ENCODE results near the gene PLEKHG1. TPM values are rescaled to one million over a fixed set of nuclear protein-coding genes. Genes with fewer than 3 reads are reported as not detected.

The PLEKHG1 gene
- polyA plus RNA-seq, 2 of the 4 experiments (the other 2 are of a cell fraction) = 0.17 to 0.93 TPM

- TF ChIP-seq HOXB5 (CRISPR knock-in tag; IDR thresholded peaks at IDR 0.05) (no peak), RNF2 (IDR thresholded peaks at IDR 0.05; ENCODE audit: borderline replicate concordance, low read depth) (no peak), TFCP2L1 (CRISPR knock-in tag; IDR thresholded peaks at IDR 0.05) (no peak), NR3C1 (IDR thresholded peaks at IDR 0.05) (no peak), MAFK (IDR thresholded peaks at IDR 0.05; ENCODE audit: partially characterized antibody) (no peak), HEYL (CRISPR knock-in tag; IDR thresholded peaks at IDR 0.05) (no peak), REST (IDR thresholded peaks at IDR 0.05) (no peak), BCL3 (IDR thresholded peaks at IDR 0.05) (no peak)
Measured at GRCh38 chr6:150620244-150620643, 20.6 kb downstream of the PLEKHG1 start (continued).

GRCh38 chr6:150620763-150621162, 21.1 kb downstream of the PLEKHG1 start:
- FAIRE-seq = no peak
- WGBS (ENCODE audit: missing lambda C conversion rate) = 26% methylated on average over 2 of the region's 2 CpGs
- Histone ChIP-seq H3K4me1 (no peaks in the 10 kb centered on the region), H3K4me2 (no peak overlapping the region), H3K9me3 (no peaks in the 10 kb centered on the region), H3K27ac (no peak overlapping the region), H3K4me3 (no peak overlapping the region)
- DNase-seq (ENCODE audit: low read depth in 1 of 2, low spot score in 1 of 2) = no peak
- POLR2A ChIA-PET = no interaction called here
- CTCF ChIA-PET = interaction anchor here (0.6 kb wide), 1 partner anchor 98 kb away, joined by 3 read pairs; no protein-coding TSS in a partner anchor
- TF ChIP-seq RAD21 (conservative IDR thresholded peaks at IDR 0.05 in 1 of 2, IDR thresholded peaks at IDR 0.05 in 1 of 2) (no peak), EHF (CRISPR knock-in tag; IDR thresholded peaks at IDR 0.05) (no peak), ZSCAN20 (CRISPR knock-in tag; IDR thresholded peaks at IDR 0.05) (no peak), BCL3 (IDR thresholded peaks at IDR 0.05) (no peak), FOSL2 (IDR thresholded peaks at IDR 0.05) (no peak), FOSL2 (CRISPR knock-in tag; IDR thresholded peaks at IDR 0.05) (no peak), HOXA7 (CRISPR knock-in tag; IDR thresholded peaks at IDR 0.05) (no peak), KDM5A (IDR thresholded peaks at IDR 0.05) (no peak), ATOH8 (CRISPR knock-in tag; IDR thresholded peaks at IDR 0.05; ENCODE audit: low read depth) (no peak), HOXB5 (CRISPR knock-in tag; IDR thresholded peaks at IDR 0.05) (no peak), PBX3 (IDR thresholded peaks at IDR 0.05) (no peak), POLR2AphosphoS2 (conservative IDR thresholded peaks at IDR 0.05; ENCODE audit: low read length) (no peak), RFX5 (IDR thresholded peaks at IDR 0.05) (no peak), BHLHE40 (IDR thresholded peaks at IDR 0.05; ENCODE audit: low read depth, low read length) (no peak), FOXS1 (CRISPR knock-in tag; IDR thresholded peaks at IDR 0.05) (no peak), ELK1 (IDR thresholded peaks at IDR 0.05; ENCODE audit: low read depth, low read length) (no peak), MAX (IDR thresholded peaks at IDR 0.05) (no peak)
- ATAC-seq = no peak
